ENCODE data around the gene ABO.
"Not testable (repeated sequence)": the region's sequence is repeated elsewhere in the genome, so short reads cannot be mapped to it uniquely, and the experiment has no call there.

Gene ABO

GRCh38 chr9:133306242-133307204, 31.5 kb upstream of the ABO start:
- no peaks in the 10 kb centered on the region for H3K9me3 ChIP-seq (replicated peaks; ENCODE audit: low read length)
- no peak overlapping the region for H3K4me3 ChIP-seq (ENCODE audit: low read length)

GRCh38 chr9:133305731-133306130, 30.7 kb upstream of the ABO start:
- Histone ChIP-seq H3K9ac (ENCODE audit: low read depth, low read length) (no peak overlapping the region), H3K9me3 (replicated peaks; ENCODE audit: low read length) (no peaks in the 10 kb centered on the region), H3K27me3 (ENCODE audit: control insufficient read depth, insufficient read depth, low read length) (peaks cover 39% of the 10 kb centered on the region), H3K4me1 (ENCODE audit: control insufficient read depth, insufficient read depth, low read length) (no peaks in the 10 kb centered on the region), H3K36me3 (ENCODE audit: insufficient read depth, low read length) (no peaks in the 10 kb centered on the region), H3K4me3 (ENCODE audit: low read length) (no peak overlapping the region), H3K4me2 (ENCODE audit: low read length) (no peak overlapping the region)

More at GRCh38 chr9:133306242-133307204, 31.5 kb upstream of the ABO start:
- Histone ChIP-seq H3K9ac (ENCODE audit: low read depth, low read length) (no peak overlapping the region), H3K4me2 (ENCODE audit: low read length) (no peak overlapping the region), H3K27me3 (ENCODE audit: control insufficient read depth, insufficient read depth, low read length) (peaks cover 36% of the 10 kb centered on the region), H3K36me3 (ENCODE audit: insufficient read depth, low read length) (no peaks in the 10 kb centered on the region), H3K4me1 (ENCODE audit: control insufficient read depth, insufficient read depth, low read length) (no peaks in the 10 kb centered on the region)

- no peak overlapping the region for H3K4me2 ChIP-seq (ENCODE audit: low read length)
- no peak overlapping the region for H3K9ac ChIP-seq (ENCODE audit: low read depth, low read length)
- H3K4me3 ChIP-seq (ENCODE audit: low read length), result no peak overlapping the region
- no peaks in the 10 kb centered on the region for H3K4me1 ChIP-seq (ENCODE audit: control insufficient read depth, insufficient read depth, low read length)
- peaks cover 41% of the 10 kb centered on the region for H3K27me3 ChIP-seq (ENCODE audit: control insufficient read depth, insufficient read depth, low read length)
- H3K36me3 ChIP-seq (ENCODE audit: insufficient read depth, low read length), result no peaks in the 10 kb centered on the region
- H3K9me3 ChIP-seq (replicated peaks; ENCODE audit: low read length), result no peaks in the 10 kb centered on the region
Observed at GRCh38 chr9:133304477-133305377, 29.7 kb upstream of the ABO start.

DNA sequence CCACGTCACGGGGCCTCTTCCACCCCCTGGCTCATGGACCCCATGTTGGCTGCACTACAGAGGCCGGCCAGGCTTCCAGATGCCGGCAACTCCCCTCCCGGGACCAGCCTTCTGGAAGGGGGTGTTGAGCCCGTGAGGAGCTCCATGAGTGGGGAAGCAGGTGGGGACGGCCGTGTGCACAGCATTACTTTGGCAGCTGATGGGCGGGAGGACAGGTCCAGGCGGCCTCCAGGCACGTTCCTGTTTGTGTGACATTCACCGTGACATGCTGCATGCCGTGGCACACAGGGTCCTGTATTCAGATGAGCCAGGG, 29.1 kb upstream of the ABO start:
- no peak overlapping the region for H3K9ac ChIP-seq (ENCODE audit: low read depth, low read length)

DNA sequence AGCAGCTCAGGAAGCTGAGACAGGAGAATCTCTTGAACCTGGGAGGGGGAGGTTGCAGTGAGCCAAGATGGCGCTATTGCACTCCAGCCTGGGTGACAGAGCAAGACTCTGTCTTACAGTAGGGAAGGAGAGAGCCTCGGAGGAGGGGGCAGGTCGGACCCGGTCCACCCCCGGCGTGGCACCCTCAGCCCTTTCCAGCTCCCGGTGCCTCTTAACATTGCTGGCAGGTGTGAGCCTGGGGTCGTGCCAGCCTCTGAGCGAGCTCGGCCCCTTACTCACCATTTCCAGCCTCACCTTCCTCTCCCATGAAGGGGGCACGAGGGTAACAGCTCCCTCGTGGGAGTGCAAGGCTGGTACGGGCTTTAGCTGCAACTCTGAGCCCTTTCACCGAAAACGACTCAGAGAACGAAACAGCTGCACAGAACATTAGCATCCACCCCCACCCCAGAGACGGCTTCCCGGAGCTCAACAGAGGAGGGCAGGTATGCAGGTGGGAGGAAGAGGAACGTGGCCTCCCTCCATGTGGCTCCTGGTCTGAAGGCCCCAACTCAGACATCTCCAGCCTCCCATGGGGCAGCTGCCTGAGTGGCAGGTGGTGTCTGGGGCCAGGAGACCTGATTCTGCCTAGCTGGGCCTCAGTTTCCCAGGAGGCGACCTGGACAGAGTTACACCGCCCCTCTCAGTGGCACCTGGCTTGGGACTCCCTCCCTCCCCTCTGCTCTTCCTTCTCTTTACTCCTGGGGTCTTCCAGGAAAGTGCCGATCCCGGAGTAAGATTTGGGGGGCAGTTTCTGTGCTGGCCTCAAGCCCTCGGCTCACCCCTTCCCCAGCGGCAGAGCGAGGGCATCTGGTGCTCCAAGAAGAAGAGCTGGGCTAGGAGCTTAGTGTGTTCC, 28.5 kb upstream of the ABO start:
- Histone ChIP-seq H3K4me3 (ENCODE audit: low read length) (no peak overlapping the region), H3K36me3 (ENCODE audit: insufficient read depth, low read length) (no peaks in the 10 kb centered on the region), H3K4me1 (ENCODE audit: control insufficient read depth, insufficient read depth, low read length) (no peaks in the 10 kb centered on the region), H3K9me3 (replicated peaks; ENCODE audit: low read length) (no peaks in the 10 kb centered on the region), H3K9ac (ENCODE audit: low read depth, low read length) (no peak overlapping the region), H3K4me2 (ENCODE audit: low read length) (no peak overlapping the region), H3K27me3 (ENCODE audit: control insufficient read depth, insufficient read depth, low read length) (peaks cover 45% of the 10 kb centered on the region)

More for the DNA sequence above, 29.1 kb upstream of the ABO start:
- no peaks in the 10 kb centered on the region for H3K9me3 ChIP-seq (replicated peaks; ENCODE audit: low read length)
- no peak overlapping the region for H3K4me2 ChIP-seq (ENCODE audit: low read length)
- no peak overlapping the region for H3K4me3 ChIP-seq (ENCODE audit: low read length)
- H3K4me1 ChIP-seq (ENCODE audit: control insufficient read depth, insufficient read depth, low read length), result no peaks in the 10 kb centered on the region
- no peaks in the 10 kb centered on the region for H3K36me3 ChIP-seq (ENCODE audit: insufficient read depth, low read length)
- H3K27me3 ChIP-seq (ENCODE audit: control insufficient read depth, insufficient read depth, low read length), result peaks cover 45% of the 10 kb centered on the region

- no peak overlapping the region for H3K4me3 ChIP-seq (ENCODE audit: low read length)
- H3K4me1 ChIP-seq (ENCODE audit: control insufficient read depth, insufficient read depth, low read length), result no peaks in the 10 kb centered on the region
- no peaks in the 10 kb centered on the region for H3K36me3 ChIP-seq (ENCODE audit: insufficient read depth, low read length)
- H3K27me3 ChIP-seq (ENCODE audit: control insufficient read depth, insufficient read depth, low read length), result peaks cover 38% of the 10 kb centered on the region
- no peak overlapping the region for H3K9ac ChIP-seq (ENCODE audit: low read depth, low read length)
- no peak overlapping the region for H3K4me2 ChIP-seq (ENCODE audit: low read length)
- H3K9me3 ChIP-seq (replicated peaks; ENCODE audit: low read length), result no peaks in the 10 kb centered on the region
Observed at GRCh38 chr9:133301253-133302230, 26.5 kb upstream of the ABO start.

- not testable (repeated sequence) for H3K9ac ChIP-seq (ENCODE audit: low read depth, low read length); H3K9me3 ChIP-seq (replicated peaks; ENCODE audit: low read length); H3K4me3 ChIP-seq (ENCODE audit: low read length); H3K4me2 ChIP-seq (ENCODE audit: low read length); H3K4me1 ChIP-seq (ENCODE audit: control insufficient read depth, insufficient read depth, low read length); H3K36me3 ChIP-seq (ENCODE audit: insufficient read depth, low read length)
- peaks cover 27% of the 10 kb centered on the region for H3K27me3 ChIP-seq (ENCODE audit: control insufficient read depth, insufficient read depth, low read length)
Observed at GRCh38 chr9:133299996-133300395, 25.0 kb upstream of the ABO start.

- Histone ChIP-seq H3K36me3 (ENCODE audit: insufficient read depth, low read length) (no peaks in the 10 kb centered on the region), H3K4me1 (ENCODE audit: control insufficient read depth, insufficient read depth, low read length) (no peaks in the 10 kb centered on the region), H3K4me3 (ENCODE audit: low read length) (no peak overlapping the region), H3K9me3 (replicated peaks; ENCODE audit: low read length) (peaks cover 6% of the 10 kb centered on the region), H3K4me2 (ENCODE audit: low read length) (no peak overlapping the region), H3K9ac (ENCODE audit: low read depth, low read length) (no peak overlapping the region), H3K27me3 (ENCODE audit: control insufficient read depth, insufficient read depth, low read length) (peaks cover 31% of the 10 kb centered on the region)
Observed at GRCh38 chr9:133294257-133294656, 19.3 kb upstream of the ABO start.

GRCh38 chr9:133290751-133291302, 15.8 kb upstream of the ABO start:
- H3K4me3 ChIP-seq (ENCODE audit: low read length), result no peak overlapping the region
- no peaks in the 10 kb centered on the region for H3K4me1 ChIP-seq (ENCODE audit: control insufficient read depth, insufficient read depth, low read length)
- no peaks in the 10 kb centered on the region for H3K36me3 ChIP-seq (ENCODE audit: insufficient read depth, low read length)
- no peak overlapping the region for H3K4me2 ChIP-seq (ENCODE audit: low read length)
- H3K9ac ChIP-seq (ENCODE audit: low read depth, low read length), result no peak overlapping the region
- peaks cover 6% of the 10 kb centered on the region for H3K9me3 ChIP-seq (replicated peaks; ENCODE audit: low read length)
- peaks cover 26% of the 10 kb centered on the region for H3K27me3 ChIP-seq (ENCODE audit: control insufficient read depth, insufficient read depth, low read length)

GRCh38 chr9:133286523-133286922, 11.5 kb upstream of the ABO start:
- Histone ChIP-seq H3K4me1 (ENCODE audit: control insufficient read depth, insufficient read depth, low read length) (no peaks in the 10 kb centered on the region), H3K4me3 (ENCODE audit: low read length) (no peak overlapping the region), H3K9me3 (replicated peaks; ENCODE audit: low read length) (peaks cover 6% of the 10 kb centered on the region), H3K36me3 (ENCODE audit: insufficient read depth, low read length) (no peaks in the 10 kb centered on the region), H3K4me2 (ENCODE audit: low read length) (no peak overlapping the region), H3K27me3 (ENCODE audit: control insufficient read depth, insufficient read depth, low read length) (peaks cover 14% of the 10 kb centered on the region), H3K9ac (ENCODE audit: low read depth, low read length) (no peak overlapping the region)

Measured in skeletal muscle satellite cell (primary cell).